D721Med (cell line): Measurements from ENCODE around the gene KLK12.

Experiments
- DNase-seq: peaks from one replicate; pipeline ENCODE4 v3.0.0; 2011; ENCODE audit warnings: low spot score; ENCODE audit not compliant: insufficient read length
- FAIRE-seq: peaks from 2 replicates; lab custom pipeline; 2011; peaks lifted over from hg19 to GRCh38; lab: Jason Lieb, UNC
- TF ChIP-seq, protein P1 (sequence below): IDR thresholded peaks from 2 replicates; pipeline ENCODE4 v1.5.1; 2012; ENCODE audit warnings: mild to moderate bottlenecking, control low read depth; ENCODE audit not compliant: insufficient read depth; ENCODE audit errors: missing control alignments

The KLK12 gene

DNA sequence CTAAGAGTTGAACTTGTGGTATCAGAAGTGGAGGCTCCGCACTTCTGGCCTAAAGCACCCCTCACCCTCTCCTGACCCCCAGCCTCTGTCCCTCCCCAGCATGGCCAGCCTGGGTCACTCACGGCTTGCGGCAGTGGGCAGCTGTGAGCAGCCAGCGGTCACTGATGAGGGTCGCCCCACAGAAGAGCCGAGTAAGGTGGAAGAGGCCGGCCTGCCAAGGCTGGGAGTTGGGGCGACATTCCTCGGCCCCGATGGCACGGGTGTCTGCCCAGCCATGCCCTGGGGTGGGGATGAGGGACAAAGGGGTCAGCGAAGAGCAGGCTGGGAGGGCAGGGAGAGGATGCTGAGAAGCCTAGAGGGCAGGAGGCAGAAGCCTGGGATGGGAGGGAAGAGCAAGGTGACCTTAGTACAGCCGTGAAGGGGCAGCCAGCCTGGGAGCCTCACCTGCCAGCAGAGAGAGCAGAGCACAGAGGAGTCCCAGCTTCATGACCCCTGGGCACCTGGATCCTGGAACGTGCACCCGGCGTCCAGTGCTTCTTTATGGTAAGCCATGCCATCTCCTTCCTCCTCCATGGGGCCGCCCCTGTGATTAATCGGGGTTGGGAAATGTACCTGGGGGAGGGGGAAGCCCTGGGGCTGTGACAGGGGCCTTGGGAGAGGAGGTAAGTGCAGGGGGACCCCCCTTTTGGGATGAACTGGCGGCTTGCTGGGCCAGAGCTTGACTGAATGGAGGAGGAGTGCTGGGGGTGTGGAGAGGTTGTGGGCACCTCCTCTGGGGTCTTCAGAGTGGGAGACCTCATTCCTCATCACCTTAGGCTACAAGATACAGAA lies 25.5 kb downstream of the KLK12 start:
- TF ChIP-seq, protein P1, sequence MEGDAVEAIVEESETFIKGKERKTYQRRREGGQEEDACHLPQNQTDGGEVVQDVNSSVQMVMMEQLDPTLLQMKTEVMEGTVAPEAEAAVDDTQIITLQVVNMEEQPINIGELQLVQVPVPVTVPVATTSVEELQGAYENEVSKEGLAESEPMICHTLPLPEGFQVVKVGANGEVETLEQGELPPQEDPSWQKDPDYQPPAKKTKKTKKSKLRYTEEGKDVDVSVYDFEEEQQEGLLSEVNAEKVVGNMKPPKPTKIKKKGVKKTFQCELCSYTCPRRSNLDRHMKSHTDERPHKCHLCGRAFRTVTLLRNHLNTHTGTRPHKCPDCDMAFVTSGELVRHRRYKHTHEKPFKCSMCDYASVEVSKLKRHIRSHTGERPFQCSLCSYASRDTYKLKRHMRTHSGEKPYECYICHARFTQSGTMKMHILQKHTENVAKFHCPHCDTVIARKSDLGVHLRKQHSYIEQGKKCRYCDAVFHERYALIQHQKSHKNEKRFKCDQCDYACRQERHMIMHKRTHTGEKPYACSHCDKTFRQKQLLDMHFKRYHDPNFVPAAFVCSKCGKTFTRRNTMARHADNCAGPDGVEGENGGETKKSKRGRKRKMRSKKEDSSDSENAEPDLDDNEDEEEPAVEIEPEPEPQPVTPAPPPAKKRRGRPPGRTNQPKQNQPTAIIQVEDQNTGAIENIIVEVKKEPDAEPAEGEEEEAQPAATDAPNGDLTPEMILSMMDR = no peak
- no peak for FAIRE-seq
- DNase-seq = no peak

DNA sequence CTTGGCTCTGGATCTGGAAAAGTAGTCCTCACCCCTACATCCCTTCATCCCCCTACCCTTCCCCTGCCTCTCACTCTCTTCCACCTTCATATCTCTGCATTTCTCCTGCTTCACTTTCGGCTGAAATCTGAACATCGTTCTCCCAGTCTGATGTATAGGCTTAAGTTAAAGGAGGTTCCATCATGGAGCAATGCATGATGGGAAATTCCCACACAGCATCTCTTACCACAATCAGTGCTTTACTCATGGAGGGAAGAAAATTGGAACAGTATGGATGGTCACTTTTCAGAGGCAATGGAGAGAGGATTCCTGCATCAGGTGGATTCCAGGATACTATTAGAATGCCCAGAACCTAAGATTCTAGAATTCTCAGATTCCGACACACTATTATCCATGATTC lies 27.3 kb downstream of the KLK12 start:
- FAIRE-seq (no peak), DNase-seq (no peak)
- TF ChIP-seq, protein P1 = no peak

DNA sequence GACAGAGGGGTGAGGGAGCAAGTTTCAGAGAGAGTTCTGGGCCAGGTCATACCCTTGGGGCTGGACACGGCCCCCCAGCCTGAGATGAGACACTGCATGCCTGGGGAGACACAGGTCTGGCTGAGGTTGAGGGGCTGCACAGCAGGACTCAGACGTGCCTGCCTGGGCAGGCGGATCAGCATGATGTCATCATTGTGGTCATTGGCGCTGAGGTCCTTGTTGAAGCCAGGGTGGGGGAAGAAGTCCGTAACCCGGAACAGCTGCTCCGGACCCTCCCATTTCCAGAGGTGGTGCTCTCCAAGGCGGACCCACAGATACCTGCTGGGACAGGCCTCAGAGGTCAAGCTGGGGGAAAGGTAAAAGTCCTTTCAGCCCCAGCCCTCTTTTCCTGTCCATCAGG lies 28.4 kb downstream of the KLK12 start:
- DNase-seq = no peak
- TF ChIP-seq, protein P1 = no peak

DNA sequence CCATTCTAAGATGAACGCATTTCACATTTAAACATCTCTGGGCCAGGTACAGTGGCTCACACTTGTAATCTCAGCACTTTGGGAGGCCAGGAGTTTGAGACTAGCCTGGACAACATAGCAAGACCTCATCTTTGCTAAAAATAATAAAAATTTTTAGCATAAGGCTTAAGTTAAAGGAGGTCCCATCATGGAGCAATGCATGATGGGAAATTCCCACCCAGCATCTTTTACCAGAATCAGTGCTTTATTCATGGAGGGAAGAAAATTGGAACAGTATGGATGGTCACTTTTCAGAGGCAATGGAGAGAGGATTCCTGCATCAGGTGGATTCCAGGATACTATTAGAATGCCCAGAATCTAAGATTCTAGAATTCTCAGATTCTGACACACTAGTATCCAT lies 29.6 kb downstream of the KLK12 start:
- TF ChIP-seq, protein P1 = no peak
- no peak for DNase-seq
- no peak for FAIRE-seq

More for the DNA sequence above, 28.4 kb downstream of the KLK12 start:
- no peak for FAIRE-seq

DNA sequence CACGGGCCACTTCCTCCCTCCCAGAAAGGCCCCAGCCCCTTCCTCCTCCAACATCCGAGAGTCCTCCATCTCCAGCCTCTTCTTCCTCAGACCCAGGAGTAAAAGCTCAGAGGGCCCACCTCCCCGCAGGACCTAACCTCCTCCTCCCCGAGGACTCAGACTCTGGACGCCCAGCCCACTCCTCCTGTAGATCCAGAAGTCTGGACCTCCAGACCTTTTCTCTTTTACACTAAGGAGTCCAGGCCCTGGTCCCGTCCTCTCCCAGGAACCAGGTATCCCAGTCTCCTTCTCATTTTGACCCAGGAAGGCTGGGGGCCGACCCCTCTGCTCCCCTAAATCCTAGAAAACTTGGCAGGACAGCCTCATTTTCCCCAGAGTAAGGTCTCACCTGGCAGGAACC lies 31.5 kb downstream of the KLK12 start:
- FAIRE-seq = no peak
- DNase-seq = no peak
- TF ChIP-seq, protein P1 = no peak

DNA sequence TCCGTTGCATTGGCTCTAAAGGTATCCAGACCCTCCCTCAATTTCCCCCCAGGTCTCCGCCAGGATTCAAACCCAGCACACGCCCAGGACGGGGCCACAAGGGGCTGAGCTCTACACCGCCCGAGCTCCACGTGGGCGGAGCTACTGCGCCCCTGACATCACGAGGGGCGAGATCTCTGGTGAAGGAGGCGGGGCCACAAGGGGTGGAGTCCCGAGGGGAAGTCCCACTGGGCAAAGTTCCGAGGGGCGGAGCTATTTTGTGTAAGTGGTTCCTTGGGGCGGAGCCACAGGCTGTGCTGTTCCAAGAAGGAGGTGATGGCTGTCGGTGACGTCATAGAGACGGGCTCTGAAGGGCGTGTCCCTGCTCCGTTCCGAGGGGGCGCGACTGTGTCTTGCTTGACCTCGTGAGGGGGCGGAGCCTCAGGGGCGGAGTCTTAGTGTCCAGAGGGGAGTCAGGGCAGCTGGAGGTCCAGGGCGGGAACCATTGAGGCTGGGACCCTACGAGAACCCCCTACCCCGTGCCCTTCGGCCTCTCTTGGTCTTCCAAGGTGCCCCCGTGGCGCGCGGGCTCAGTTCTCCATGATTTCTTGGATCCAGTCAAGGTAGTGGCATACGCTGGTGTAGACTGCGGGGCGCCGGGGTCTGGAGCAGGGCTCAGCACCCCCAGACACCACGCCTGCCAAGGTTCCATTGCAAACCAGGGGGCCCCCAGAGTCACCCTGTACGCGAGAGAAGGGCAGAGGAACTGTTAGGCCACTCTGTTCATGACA lies 32.1 kb downstream of the KLK12 start:
- no peak for FAIRE-seq
- TF ChIP-seq, protein P1 = no peak

More for the DNA sequence above, 32.1 kb downstream of the KLK12 start:
- DNase-seq = no peak
